ENCODE results near the gene DDX20.

DNA sequence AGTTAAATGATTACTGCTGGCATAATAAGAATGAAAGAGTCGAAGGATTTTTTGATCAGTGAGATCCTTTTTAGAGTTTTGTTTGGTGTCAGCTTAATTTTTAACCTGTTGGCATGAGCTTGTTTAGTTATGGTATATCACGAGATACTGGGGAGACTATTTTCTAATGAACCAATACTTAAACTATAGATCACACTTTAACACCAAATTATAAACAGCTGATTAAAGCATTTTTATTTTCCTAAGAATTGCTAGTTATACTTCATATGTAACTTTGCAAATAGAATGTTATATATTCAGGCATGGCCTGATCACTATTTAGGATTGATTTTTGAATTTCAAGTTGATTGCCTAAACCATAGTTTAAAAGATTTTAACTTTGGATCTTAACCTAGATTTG is 6.0 kb downstream of the DDX20 start:
- TF ChIP-seq EZH2phosphoT487 (conservative IDR thresholded peaks at IDR 0.05; ENCODE audit: low read length) (no peak), CTCF (IDR thresholded peaks at IDR 0.05; ENCODE audit: insufficient read depth, low read length, poor library complexity, severe bottlenecking) (no peak)

All from SU-DHL-6 (cell line).